ENCODE data around the gene CARD11.

CARD11 gene

GRCh38 chr7:3013975-3014792 is 29.5 kb downstream of the CARD11 start:
- TF ChIP-seq, protein P1, sequence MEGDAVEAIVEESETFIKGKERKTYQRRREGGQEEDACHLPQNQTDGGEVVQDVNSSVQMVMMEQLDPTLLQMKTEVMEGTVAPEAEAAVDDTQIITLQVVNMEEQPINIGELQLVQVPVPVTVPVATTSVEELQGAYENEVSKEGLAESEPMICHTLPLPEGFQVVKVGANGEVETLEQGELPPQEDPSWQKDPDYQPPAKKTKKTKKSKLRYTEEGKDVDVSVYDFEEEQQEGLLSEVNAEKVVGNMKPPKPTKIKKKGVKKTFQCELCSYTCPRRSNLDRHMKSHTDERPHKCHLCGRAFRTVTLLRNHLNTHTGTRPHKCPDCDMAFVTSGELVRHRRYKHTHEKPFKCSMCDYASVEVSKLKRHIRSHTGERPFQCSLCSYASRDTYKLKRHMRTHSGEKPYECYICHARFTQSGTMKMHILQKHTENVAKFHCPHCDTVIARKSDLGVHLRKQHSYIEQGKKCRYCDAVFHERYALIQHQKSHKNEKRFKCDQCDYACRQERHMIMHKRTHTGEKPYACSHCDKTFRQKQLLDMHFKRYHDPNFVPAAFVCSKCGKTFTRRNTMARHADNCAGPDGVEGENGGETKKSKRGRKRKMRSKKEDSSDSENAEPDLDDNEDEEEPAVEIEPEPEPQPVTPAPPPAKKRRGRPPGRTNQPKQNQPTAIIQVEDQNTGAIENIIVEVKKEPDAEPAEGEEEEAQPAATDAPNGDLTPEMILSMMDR (IDR thresholded peaks at IDR 0.05; ENCODE audit: low read depth, low read length) = no peak
- H3K4me3 ChIP-seq (ENCODE audit: low read depth, low read length) = no peak overlapping the region
- in situ Hi-C loops (cut with HindIII; ENCODE audit: low sequenced_read_pairs) = no loop called here
- no peak for DNase-seq (ENCODE audit: low read depth, low spot score)

- TF ChIP-seq, protein P1 (IDR thresholded peaks at IDR 0.05; ENCODE audit: low read depth, low read length) = no peak
- H3K4me3 ChIP-seq (ENCODE audit: low read depth, low read length) = no peak overlapping the region
- no peak for DNase-seq (ENCODE audit: low read depth, low spot score)
- in situ Hi-C loops (cut with HindIII; ENCODE audit: low sequenced_read_pairs) = no loop called here
Observed at GRCh38 chr7:3011211-3011852, 32.3 kb downstream of the CARD11 start.

GRCh38 chr7:3010161-3010560 is 33.5 kb downstream of the CARD11 start:
- TF ChIP-seq, protein P1 (IDR thresholded peaks at IDR 0.05; ENCODE audit: low read depth, low read length) = no peak
- in situ Hi-C loops (cut with HindIII; ENCODE audit: low sequenced_read_pairs) = no loop called here
- H3K4me3 ChIP-seq (ENCODE audit: low read depth, low read length) = no peak overlapping the region
- DNase-seq (ENCODE audit: low read depth, low spot score) = no peak

DNA sequence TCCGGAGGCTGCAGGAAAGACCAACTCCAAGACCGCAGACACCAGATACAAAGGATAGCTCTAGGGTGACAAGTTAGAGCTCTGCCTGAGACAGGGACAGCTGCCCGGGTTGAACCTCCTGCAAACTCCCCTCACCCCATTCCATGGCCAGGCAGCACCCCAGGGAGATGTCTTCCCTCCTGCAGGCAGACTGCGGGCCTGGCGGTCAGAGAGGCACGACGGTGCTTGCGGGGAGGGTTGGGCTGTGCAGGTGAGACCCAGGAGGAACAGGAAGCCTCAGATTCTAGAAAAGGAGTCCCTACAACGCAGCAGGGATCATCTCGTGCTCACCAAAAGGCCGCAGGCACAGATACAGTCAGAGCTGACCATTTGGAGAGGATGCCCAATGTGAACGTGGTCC is 34.6 kb downstream of the CARD11 start:
- no peak overlapping the region for H3K4me3 ChIP-seq (ENCODE audit: low read depth, low read length)
- DNase-seq (ENCODE audit: low read depth, low spot score) = no peak
- TF ChIP-seq, protein P1 (IDR thresholded peaks at IDR 0.05; ENCODE audit: low read depth, low read length) = no peak
- in situ Hi-C loops (cut with HindIII; ENCODE audit: low sequenced_read_pairs) = no loop called here

DNA sequence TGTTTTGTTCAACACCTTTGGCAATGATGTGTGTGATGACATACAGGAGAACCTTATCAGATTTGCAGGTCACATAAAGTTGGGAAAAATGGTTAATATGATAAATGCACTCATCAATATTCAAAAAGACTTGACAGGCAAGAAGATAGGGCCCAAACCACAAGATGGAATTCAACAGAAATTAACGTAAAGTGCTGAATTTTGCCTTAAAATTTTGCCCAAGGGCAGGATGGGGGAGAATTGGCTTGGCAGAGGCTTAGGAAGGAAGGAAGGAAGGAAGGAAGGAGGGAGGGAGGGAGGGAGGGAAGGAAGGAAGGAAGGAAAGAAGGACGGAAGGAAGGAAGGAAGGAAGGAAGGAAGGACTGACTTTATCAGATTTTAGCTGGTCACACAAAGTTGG is 35.3 kb downstream of the CARD11 start:
- DNase-seq (ENCODE audit: low read depth, low spot score) = no peak
- TF ChIP-seq, protein P1 (IDR thresholded peaks at IDR 0.05; ENCODE audit: low read depth, low read length) = no peak
- in situ Hi-C loops (cut with HindIII; ENCODE audit: low sequenced_read_pairs) = no loop called here
- no peak overlapping the region for H3K4me3 ChIP-seq (ENCODE audit: low read depth, low read length)

- DNase-seq (ENCODE audit: low read depth, low spot score) = no peak
- H3K4me3 ChIP-seq (ENCODE audit: low read depth, low read length) = no peak overlapping the region
- TF ChIP-seq, protein P1 (IDR thresholded peaks at IDR 0.05; ENCODE audit: low read depth, low read length) = no peak
- in situ Hi-C loops (cut with HindIII; ENCODE audit: low sequenced_read_pairs) = no loop called here
Observed at GRCh38 chr7:3007696-3008095, 36.0 kb downstream of the CARD11 start.
